Head of caudate nucleus (tissue), 42 donors: ENCODE results near the gene SLC25A21.

Experiments
- DNase-seq, 42 donors: peaks; one replicate each; pipeline versions ENCODE4 v3.0.0 to v3.0.0-alpha.2; 2020 to 2021; ENCODE audit warnings: mixed read lengths in 7 of 42
- intact Hi-C: fragments of 100-400 bp; cut with DNase I; formaldehyde crosslinking; loops from one replicate; pipeline ENCODE4 v1.15.0; 2022

The SLC25A21 gene

DNA sequence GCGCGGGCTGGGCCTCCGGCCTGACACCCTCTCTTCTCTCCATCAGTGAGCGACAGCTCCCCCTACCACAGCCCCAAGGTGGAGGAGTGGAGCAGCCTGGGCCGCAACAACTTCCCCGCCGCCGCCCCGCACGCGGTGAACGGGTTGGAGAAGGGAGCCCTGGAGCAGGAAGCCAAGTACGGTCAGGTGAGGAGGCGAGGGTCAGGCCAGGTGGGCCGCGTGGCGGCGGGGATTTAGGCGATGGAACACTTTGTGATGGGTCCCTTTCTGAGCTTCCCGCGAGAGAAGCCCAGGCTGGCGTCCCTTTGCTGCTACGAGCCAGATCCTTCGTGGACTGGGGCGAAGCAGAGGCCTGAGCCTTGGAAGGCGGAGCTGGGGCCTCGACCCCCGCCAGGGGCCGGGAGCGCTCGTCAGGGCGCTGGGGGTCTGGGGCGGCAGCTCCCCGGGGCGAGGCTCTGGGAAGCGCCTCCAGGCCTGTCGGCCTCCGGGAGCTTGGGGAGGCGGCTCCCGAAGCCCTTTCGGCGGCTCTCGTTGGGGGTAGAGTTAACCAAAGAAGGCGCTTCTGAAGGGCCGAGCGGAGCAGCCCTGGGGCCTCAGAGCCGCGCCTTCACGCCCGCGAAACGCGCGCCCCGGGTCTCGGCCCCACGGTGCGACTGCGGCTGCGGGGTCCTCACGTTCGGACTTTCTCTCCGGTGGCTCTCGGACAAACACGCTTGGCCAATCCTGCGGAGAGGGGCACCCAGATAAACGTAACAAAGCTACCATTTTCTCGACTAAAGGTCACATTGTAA, 505.8 kb downstream of the SLC25A21 start:
- intact Hi-C loops: loop anchor here (10.0 kb wide), 1 partner anchor 142 kb away; the partner anchor contains the start of gene NKX2-1
- DNase-seq: no peak

DNA sequence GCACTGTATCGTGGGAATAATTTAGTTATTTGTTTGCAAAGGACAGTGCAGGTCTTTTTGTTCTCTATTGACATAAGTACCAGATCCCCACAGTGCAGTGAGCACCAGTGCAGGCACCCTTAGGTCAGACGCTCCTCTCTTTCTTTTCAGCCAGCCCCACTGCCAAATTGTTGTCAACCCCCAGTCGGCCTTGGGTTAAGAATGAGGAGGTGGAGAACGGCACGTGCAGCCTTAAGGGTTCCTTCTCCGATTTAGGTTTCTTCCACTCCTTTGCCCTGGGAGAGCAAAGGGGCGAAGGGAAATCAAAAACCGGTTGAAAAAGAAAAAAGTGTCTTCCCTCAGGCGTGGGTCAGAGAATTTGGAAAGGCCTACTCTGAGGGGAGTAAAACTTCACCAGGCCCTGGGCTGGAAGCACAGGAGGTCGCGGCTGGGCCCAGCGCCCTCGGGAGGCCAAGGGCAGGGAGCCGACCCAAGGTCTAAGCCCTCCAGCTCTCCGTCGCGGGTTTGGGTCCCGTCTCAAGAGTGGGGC, 506.5 kb downstream of the SLC25A21 start:
- intact Hi-C loops: loop anchor here (10.0 kb wide), 1 partner anchor 141 kb away; the partner anchor contains the start of gene NKX2-1
- no peak for DNase-seq

DNA sequence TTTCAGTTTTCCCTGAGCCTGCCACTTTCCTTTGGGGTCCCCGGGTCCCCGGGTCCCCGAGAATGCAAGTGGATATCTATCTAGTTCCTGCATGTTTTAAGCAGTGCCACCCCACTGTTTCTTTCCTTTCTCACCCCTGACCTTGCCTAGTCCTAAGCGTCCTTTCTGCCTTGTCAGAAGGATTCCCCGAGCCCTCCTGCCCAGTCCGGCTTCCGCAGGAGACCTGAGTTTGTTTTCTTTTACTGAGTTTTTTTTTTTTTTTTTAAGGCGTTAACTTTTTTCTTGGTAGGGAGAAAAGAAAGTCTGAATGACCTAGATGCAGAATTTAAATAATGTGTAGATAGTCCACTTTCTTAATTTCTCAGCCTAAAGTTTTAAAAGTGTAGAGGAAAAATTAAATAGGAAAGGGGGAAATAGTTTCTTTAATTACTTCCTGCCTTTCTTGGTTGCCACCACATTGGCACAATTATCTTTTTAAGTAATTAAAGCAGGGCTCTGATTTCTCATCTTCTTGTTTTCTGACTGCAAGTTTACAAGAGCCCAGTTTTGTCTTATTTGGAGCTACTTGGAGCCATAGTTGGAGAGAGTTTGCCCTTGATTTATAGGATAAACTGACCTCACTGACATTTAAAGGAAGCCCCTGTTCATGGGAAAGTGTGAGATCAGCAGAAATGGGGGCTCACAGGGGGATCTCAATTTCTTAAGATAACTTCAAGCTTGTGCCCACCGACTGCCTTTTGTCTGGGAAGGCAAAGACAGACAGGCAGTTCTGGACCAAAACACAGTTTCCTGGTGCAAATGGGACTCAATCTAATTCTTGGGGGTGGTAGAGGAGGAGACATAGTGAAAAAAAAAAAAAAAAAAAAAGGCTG, 507.8 kb downstream of the SLC25A21 start:
- intact Hi-C loops: loop anchor here (10.0 kb wide), 1 partner anchor 140 kb away; the partner anchor contains the start of gene NKX2-1
- DNase-seq: no peak

DNA sequence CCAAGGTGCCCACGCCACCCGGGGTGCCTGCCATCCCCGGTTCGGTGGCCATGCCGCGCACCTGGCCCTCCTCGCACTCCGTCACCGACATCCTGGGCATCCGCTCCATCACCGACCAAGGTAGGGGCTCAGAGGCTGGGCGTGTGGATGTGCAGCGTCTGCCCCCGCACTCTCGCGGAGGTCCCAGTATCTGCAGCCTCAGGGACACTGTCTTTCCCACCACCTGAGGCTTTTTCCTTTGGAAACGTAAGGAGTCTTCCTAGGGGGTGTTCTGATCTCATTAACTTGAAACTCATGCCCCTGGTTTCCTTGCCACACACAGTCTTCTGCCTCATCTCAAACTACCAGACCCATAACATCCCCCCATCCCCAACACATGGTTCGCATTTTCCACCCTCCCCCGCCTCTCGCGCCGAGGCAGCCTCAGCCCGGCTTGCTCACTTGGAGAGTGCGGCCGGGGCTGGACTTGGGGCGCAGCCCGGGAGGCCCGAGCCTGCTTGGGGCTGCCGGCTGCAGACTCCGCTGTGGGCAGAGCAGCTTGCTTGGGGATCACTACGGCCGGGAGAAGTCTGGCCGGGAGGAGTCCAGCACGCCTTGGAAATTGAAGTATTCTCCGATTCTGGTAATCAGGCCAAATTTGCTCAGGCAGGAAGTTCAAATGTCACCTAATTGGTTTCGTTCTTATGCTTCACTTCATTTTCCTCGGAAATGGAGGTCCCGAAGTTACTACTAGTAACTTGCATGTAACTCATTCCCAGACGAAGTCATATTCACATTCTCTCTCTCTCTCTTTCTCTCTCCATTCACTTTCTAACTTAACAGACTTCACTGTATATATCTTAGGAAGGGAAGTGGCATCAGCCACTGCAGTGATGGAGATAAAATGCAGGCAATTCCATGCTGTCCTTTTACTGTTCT, 508.7 kb downstream of the SLC25A21 start:
- intact Hi-C loops: loop anchor here (10.0 kb wide), 1 partner anchor 139 kb away; the partner anchor contains the start of gene NKX2-1
- no peak for DNase-seq

DNA sequence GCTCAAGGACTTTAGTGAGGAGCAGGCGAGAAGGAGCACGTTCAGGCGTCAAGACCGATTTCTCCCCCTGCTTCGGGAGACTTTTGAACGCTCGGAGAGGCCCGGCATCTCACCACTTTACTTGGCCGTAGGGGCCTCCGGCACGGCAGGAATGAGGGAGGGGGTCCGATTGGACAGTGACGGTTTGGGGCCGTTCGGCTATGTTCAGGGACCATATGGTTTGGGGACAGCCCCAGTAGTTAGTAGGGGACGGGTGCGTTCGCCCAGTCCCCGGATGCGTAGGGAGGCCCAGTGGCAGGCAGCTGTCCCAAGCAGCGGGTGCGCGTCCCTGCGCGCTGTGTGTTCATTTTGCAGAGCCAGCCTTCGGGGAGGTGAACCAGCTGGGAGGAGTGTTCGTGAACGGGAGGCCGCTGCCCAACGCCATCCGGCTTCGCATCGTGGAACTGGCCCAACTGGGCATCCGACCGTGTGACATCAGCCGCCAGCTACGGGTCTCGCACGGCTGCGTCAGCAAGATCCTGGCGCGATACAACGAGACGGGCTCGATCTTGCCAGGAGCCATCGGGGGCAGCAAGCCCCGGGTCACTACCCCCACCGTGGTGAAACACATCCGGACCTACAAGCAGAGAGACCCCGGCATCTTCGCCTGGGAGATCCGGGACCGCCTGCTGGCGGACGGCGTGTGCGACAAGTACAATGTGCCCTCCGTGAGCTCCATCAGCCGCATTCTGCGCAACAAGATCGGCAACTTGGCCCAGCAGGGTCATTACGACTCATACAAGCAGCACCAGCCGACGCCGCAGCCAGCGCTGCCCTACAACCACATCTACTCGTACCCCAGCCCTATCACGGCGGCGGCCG, 509.6 kb downstream of the SLC25A21 start:
- intact Hi-C loops: loop anchor here (10.0 kb wide), 1 partner anchor 138 kb away; the partner anchor contains the start of gene NKX2-1
- no peak for DNase-seq

DNA sequence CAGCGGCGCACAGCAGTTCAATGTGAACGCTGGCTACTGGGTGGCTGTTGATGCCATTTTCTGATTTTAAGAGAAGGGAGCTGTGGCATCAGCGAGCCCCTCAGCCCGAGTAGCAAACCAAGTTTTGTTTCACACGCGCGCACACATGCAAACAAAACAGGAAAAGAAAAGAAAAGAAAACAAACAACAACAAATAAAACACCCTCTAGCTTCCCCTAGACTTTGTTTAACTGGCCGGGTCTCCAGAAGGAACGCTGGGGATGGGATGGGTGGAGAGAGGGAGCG, 510.2 kb downstream of the SLC25A21 start:
- intact Hi-C loops: loop anchor here (10.0 kb wide), 1 partner anchor 137 kb away; the partner anchor contains the start of gene NKX2-1
- no peak for DNase-seq

DNA sequence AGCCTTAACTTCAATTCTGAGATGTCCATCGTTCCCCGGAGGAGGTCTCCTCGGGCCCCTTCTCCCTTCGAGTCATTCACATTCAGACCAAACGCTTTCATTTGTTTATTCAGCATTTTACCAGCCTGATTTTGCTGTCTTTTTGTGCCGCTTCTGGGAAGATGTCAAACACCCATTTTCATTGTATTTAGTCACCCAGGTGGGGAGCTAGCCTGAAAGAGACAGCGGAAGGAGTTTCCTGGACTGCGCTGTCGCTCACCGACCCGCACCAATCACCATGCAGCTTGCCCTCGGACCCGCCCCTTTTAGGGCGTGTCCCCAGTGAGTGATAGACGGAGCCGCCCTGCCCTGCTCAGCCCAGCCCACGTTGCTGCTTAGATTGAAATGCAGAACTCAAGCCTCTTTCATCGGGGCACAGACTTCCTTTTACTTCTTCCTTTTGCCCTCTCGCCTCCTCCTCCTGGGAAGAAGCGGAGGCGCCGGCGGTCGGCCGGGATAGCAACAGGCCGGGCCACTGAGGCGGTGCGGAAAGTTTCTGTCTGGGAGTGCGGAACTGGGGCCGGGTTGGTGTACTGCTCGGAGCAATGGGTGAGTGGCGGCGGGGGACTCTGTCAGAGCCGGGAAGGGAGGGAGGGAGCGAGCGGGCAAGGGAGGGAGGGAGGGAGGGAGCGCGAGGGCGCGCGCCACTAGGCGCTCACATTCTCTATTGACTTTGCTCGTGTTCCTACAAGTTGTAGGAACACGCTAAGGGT, 510.7 kb downstream of the SLC25A21 start, which contains the start of gene PAX9:
PAX9 (plus strand) TSS at position 355 of the 752 bp plus-strand sequence; CDS start at position 585, 230 bp downstream.
- DNase-seq: peak in 9 of 42 donors; percentile 14 to 59 (median 35)
- intact Hi-C loops: loop anchor here (10.0 kb wide), 1 partner anchor 137 kb away; the partner anchor contains the start of gene NKX2-1

DNA sequence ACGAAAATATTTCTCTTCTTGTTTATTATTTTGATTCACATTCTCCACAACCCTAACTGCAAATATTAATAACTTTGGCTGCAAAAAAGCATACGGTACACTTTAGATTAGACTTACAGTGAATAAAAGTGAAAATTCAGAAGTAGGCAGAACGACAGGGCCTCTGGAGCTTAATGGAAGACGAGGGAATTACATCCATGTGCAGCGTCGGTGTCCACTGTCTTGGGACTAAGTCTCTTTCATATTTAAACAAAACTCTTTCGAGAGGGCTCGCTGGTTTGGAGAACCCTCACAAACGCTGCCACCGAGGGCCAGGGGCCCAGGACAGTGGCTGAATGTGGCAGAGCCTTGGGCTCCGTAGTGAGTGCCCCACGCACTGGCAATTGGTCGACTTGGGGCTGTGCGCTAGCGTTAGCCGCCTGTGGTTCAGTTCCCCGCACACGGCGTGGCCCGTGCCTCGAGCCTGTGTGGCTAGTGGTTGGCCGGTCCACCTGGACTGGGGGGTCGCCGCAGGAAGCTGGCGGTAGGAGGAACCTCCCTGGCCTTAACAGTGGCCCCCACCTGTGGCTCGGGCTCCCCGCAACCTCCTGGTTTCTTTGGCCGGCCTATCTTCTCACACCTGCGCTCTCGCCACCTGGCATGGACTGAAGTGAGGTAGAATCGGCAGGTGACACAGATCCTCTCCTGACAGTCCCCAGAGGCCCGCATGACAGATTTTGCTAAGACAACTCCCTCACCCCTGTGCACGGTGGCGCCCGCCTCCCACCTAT, 511.5 kb downstream of the SLC25A21 start:
- DNase-seq: no peak
- intact Hi-C loops: loop anchor here (10.0 kb wide), 1 partner anchor 136 kb away; the partner anchor contains the start of gene NKX2-1

DNA sequence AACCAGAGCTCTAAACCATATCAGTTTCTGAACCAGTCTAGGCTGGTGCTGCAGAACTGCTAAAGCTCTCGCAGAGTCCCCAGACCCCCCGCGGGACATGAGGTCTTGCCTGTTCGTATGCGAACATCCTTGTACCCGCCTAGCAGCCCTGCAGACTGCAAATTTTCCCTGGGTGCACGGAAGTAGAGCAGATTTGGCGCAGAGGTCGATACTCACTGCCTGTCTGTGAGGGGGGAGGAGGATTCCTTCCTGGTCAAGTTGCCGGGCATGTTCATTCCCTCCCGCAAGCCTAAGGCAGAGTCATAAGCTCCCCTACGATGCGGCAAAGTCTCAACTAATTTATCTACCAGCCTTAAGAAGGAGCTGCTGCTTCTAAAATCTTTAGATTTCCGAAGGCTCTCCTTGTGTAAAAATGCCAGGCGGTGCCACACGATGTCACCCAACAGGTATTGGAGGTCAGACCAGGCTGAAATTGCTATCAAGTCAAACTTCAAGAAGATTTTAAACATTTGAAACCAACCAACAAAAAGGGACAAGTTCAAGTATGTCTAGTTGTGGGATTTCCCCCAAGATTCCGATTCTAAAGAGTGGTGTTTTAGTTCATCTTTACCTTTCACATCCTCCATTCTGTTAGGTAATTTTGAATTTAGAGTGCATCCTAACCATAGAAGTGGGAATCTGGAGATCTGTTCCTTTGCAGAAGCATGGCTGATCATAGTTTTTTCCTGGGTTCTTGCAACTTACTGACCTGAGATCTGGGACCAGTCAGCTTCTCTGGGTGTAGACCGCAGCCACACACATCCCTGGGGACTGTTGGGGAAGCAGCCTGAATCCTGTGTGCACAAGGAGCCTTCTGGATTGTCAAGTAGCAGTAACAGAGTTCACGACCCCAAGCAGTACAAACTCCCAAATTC, 512.3 kb downstream of the SLC25A21 start:
- DNase-seq: no peak
- intact Hi-C loops: loop anchor here (10.0 kb wide), 2 partner anchors 135 to 925 kb away; partner anchors contain the start of gene NKX2-1

DNA sequence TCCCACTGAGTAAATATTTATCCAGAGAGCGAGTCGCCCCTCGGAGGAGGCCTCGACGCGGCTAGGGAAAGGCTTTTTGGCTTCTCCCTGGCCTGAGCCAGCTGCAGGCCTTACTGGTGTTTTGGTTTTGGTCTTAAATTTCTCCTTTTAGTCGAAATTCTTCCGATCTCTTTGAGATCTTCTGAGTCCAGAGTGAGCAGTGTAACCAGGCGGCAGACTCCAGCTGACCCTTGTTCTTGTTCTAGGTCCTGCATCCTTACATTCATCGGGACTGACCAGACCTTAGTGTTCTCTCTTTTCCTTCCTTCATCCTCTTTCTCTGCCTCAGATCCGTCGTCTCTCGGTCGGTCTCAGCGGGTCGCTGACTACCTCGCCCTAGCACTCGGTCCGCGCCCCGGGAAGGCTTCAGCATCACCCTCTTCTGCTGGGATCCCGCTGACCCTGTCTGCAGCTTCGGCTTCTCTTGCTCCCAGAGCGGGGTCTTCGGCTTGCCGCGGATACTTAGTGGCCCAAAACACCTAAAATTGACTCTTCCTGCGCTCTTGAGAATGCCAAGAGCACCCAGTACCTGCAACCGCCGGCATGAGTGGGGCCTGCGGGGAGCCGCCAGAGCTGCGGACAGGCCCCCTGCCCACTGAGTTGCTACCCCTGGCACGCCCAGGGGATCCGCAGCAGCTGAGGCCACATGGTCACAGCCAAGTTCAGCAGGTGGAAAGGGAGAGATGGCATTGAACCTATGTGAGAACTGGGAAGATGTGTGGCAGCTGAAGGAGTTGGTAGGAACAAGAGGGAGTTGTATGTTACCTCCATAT, 513.2 kb downstream of the SLC25A21 start:
- intact Hi-C loops: loop anchor here (10.0 kb wide), 1 partner anchor 926 kb away; no protein-coding TSS in a partner anchor

DNA sequence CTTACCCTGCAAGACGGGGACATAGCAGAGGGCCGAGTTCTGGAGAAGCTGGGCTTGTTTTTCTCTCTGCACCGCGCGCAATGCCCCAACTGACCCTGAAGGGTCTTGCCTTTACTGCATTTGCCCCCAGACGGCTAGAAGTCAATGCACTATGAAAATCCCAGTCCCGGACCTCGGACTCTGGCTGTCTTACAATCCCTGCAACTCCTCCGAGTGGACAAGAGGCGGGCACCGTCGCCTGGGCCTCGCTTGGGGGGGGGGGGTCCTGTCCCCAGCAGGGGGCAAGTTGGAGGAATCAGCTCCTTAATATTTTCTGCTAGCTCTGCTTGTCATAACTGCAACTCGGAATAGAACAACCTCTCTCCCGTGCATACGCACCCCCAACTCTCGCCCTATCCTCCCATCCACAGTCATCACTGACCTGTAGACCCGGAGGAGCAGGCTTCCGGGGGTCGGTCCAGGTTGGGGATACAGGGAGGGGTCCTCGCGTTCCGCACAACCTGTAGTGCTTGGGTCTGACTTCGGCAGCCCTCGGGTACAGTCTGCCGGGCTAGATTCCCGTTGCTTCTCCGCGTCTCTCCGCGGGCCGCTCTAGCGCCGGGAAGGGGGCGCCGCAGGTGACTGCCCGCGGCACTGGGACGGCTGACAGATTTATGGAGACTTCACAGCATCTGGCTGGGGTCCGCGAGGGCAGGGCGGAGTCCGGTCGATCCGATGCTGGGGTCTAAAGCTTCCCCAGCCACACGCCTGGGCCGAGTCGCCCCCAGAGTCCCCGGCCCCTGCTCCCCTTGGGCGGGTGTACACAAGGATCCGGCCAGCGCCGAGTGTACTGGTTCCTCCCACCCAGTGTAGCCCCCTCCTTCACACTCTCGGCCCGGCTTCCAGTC, 514.0 kb downstream of the SLC25A21 start:
- no peak for DNase-seq
- intact Hi-C loops: loop anchor here (10.0 kb wide), 1 partner anchor 926 kb away; no protein-coding TSS in a partner anchor

More for the DNA sequence above, 513.2 kb downstream of the SLC25A21 start:
- DNase-seq: no peak

DNA sequence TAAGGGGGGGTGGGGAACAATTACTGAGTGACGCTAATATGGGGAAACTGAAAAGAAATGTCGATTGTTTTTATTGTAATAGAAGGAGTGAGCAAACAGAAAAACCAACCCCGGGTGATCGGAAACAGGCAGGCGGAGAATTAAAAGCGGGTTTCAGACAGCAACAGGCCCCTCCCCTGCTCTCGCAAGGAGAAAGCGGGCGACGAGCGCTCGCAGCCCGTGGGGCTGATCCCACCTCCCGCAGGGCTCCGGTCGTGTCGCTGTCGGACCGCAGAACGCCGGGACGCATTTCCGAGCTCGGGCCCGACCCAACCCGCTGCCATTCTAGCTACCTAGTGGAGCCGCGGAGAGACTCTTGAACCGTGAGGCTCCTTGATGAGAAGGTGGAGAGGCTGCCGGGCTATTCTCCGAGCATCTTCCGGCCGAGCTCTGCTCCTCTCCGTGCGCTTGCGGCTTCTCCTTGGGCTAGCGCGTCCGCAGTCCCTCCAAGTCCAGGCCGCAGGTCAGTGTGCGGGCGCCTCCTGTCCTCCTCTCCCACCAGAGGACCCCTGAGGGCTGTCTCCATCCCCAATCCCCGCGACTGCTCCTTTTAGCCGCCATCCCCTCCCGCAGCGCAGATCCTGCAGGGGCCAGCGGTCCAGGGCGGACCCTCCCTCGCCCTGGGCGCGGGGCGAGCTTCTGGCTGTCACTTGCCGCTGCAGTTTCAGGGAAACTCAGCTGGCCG, 514.8 kb downstream of the SLC25A21 start:
- no peak for DNase-seq
- intact Hi-C loops: loop anchor here (10.0 kb wide), 1 partner anchor 927 kb away; no protein-coding TSS in a partner anchor
